Fibroblast of villous mesenchyme (primary cell): ENCODE measurements around the gene TFIP11. TPM values are rescaled to one million over a fixed set of nuclear protein-coding genes. Genes with fewer than 3 reads are reported as not detected.

Source experiments
- DNase-seq: peaks from one replicate; pipeline ENCODE4 v3.0.0-alpha.2; 2010; ENCODE audit warnings: low read depth
- H3K4me3 ChIP-seq: 2 replicates; pipeline ENCODE4 v1.5.1; 2011; ENCODE audit warnings: low read depth, mild to moderate bottlenecking, low read length
- total RNA-seq: library from RNA; depleted of rRNA; stranded (reverse); fragments of >200 nt; gene quantifications from 2 replicates; pipeline ENCODE4 v1.2.3, GENCODE V29; 2012
- TF ChIP-seq, protein P1 (sequence below): IDR thresholded peaks from 2 replicates; pipeline ENCODE4 v1.5.1; 2012; ENCODE audit warnings: low read depth, mild to moderate bottlenecking, low read length; ENCODE audit not compliant: insufficient read depth

Gene TFIP11
- total RNA-seq, 1 donor = 34.5 TPM

DNA sequence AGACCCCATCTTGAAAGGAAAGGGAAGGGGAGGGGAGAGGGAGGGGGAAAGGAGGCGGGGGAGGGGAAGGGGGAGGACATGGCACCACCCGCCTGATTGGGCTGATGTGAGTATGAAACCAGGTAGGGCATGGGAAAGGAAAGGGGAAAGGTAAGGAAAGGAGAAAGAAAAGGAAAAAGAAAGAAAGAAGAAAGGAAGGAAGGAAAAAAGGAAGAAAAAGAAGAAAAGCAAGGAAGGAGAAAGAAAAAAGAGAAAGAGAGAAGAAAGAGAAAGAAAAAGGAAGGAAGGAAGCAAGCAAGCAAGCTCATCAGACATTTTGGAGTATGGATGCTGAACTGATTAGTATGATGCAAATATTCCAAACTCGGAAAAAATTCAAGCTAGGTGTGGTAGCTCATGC, 36.0 kb upstream of the TFIP11 start:
- TF ChIP-seq, protein P1, sequence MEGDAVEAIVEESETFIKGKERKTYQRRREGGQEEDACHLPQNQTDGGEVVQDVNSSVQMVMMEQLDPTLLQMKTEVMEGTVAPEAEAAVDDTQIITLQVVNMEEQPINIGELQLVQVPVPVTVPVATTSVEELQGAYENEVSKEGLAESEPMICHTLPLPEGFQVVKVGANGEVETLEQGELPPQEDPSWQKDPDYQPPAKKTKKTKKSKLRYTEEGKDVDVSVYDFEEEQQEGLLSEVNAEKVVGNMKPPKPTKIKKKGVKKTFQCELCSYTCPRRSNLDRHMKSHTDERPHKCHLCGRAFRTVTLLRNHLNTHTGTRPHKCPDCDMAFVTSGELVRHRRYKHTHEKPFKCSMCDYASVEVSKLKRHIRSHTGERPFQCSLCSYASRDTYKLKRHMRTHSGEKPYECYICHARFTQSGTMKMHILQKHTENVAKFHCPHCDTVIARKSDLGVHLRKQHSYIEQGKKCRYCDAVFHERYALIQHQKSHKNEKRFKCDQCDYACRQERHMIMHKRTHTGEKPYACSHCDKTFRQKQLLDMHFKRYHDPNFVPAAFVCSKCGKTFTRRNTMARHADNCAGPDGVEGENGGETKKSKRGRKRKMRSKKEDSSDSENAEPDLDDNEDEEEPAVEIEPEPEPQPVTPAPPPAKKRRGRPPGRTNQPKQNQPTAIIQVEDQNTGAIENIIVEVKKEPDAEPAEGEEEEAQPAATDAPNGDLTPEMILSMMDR = no peak
- no peak for DNase-seq
- no peak overlapping the region for H3K4me3 ChIP-seq

GRCh38 chr22:26547837-26548236, 35.6 kb upstream of the TFIP11 start:
- no peak overlapping the region for H3K4me3 ChIP-seq
- TF ChIP-seq, protein P1 = no peak
- no peak for DNase-seq

DNA sequence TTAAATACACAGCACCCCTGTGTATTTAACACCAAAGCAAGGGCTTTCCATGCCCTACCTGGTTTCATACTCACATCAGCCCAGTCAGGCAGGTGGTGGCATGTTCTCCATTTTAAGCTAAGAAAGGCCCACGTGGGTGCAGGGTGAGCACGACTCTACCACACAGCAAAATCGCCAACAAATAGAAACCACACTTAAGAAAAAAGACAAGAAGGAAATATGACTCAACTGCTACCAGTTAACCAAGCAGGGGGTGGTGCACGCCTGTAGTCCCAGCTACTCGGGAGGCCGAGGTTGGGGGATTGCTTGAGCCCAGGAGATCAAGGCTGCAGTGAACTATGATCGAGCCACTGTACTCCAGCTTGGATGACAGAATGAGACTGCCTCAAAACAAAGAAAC, 35.2 kb upstream of the TFIP11 start:
- no peak for DNase-seq
- H3K4me3 ChIP-seq = no peak overlapping the region
- TF ChIP-seq, protein P1 = no peak

DNA sequence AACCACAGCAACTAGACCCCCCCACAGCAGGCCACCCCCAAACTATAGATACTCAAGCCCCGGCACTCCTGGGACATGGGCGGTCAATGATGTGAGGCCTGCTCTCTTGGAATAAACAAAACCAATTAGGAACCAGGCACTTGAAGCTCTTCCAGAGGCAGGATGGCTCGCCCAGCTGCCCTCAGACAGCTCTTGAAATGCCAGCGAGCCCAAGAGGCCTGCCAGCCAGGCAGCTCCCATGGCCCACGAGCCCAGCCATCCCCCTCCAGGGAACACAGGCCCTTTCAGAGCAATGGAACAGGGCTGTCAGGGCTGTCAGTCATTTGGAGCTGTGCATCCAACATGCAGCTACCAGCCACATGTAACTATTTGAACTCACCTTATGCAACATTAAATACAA, 34.0 kb upstream of the TFIP11 start:
- TF ChIP-seq, protein P1 = no peak
- no peak for DNase-seq
- H3K4me3 ChIP-seq = no peak overlapping the region

- TF ChIP-seq, protein P1 = no peak
- no peak for DNase-seq
Observed at GRCh38 chr22:26545827-26546226, 33.6 kb upstream of the TFIP11 start.

GRCh38 chr22:26545385-26545784, 33.1 kb upstream of the TFIP11 start:
- no peak for DNase-seq
- TF ChIP-seq, protein P1 = no peak
- H3K4me3 ChIP-seq = no peak overlapping the region

More at GRCh38 chr22:26545827-26546226, 33.6 kb upstream of the TFIP11 start:
- H3K4me3 ChIP-seq = no peak overlapping the region

DNA sequence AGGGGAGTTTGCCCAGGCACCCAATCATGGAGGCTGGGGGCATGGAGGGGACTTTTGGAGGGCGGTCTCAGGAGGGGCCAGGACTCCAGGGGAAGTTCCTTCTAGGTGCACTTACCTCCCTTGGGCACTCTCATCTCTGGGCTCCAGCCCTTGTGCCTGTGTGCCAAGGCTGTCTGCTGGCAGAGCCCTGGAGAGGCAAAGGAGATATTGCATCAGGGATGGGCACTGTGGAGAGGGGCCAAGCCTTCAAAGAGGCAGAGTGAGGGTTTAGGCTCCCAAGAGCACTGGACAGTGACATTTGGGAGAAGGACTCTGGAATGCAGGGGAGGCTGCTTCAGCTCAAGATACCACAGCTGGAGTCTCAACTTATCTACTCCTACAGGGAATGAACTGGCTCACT, 32.2 kb upstream of the TFIP11 start:
- no peak overlapping the region for H3K4me3 ChIP-seq
- no peak for DNase-seq
- TF ChIP-seq, protein P1 = no peak
